ENCODE results near the gene INPP4B.

The INPP4B gene

DNA sequence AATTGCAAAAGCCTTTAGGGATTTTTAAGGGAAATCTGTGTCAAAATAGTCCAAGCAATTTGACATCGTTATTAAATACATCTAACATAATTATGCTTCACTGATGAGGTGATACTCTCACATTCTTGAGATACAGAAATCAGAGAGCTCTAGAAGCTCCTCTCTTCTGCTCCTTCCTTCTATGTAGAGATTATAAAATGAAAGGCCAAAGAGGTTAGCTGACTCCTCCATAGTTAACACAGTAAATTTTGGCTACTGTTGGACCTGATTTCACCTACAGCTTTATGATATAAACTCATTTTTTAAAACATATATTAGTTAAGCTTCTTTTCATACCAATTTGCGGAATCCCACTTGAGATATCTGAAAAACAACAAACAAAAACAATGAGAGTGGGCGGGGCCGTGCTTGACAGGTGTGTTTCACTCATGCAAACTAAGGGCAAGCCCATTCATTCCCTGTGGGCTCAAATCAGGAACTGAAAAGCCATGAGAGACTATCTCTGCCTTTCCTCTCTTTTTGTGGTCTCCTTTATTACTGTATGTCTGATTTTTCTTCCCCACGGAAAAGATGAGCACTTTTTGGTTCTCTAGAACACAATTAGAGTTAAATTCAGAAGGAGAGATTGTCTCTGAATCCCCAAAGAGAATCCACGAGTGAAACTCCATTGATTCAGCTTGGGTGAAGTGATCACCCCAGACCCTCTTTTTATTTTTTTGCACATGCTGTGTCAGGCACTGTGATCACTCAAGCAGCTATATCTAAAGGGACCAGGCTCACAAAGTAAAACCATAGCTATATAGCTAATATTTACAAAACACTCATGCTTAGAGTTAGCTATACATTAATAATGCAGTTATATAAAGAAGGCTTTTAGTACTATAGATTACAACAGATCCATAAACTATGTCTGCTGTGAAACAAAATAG lies 643.4 kb downstream of the INPP4B start:
- H3K27ac Mint-ChIP-seq, result no peak overlapping the region
- H3K27me3 Mint-ChIP-seq (ENCODE audit: low read depth), result no peaks in the 10 kb centered on the region
- H3K9me3 Mint-ChIP-seq, result no peaks in the 10 kb centered on the region
- H3K36me3 Mint-ChIP-seq (ENCODE audit: low read depth), result peaks cover 4% of the 10 kb centered on the region
- H3K4me1 Mint-ChIP-seq, result peaks cover 4% of the 10 kb centered on the region
- TF ChIP-seq, protein P1, sequence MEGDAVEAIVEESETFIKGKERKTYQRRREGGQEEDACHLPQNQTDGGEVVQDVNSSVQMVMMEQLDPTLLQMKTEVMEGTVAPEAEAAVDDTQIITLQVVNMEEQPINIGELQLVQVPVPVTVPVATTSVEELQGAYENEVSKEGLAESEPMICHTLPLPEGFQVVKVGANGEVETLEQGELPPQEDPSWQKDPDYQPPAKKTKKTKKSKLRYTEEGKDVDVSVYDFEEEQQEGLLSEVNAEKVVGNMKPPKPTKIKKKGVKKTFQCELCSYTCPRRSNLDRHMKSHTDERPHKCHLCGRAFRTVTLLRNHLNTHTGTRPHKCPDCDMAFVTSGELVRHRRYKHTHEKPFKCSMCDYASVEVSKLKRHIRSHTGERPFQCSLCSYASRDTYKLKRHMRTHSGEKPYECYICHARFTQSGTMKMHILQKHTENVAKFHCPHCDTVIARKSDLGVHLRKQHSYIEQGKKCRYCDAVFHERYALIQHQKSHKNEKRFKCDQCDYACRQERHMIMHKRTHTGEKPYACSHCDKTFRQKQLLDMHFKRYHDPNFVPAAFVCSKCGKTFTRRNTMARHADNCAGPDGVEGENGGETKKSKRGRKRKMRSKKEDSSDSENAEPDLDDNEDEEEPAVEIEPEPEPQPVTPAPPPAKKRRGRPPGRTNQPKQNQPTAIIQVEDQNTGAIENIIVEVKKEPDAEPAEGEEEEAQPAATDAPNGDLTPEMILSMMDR (IDR thresholded peaks at IDR 0.05; ENCODE audit: unreplicated experiment in 3 of 3), result no peak
- no peak overlapping the region for H3K4me3 Mint-ChIP-seq

DNA sequence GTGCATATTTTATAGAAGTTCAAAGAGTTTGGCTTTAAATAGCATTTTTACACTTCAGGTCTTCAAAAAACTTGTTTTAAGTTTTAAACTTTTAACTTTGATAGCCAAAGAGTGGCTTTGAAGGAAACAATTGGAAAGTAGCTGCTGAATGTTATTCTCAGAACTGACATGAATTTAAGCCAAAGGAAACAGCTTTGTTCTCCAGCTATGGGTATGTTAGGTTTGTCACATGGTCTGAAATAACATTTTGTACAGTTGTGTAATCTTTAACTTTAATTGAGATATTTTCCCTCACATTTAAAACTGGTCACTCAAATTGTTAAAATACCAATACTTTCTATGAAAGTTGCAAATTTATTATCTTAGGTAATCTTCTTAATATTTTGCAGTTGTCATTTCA lies 645.1 kb downstream of the INPP4B start:
- TF ChIP-seq, protein P1 (IDR thresholded peaks at IDR 0.05; ENCODE audit: unreplicated experiment in 3 of 3), result no peak
- H3K36me3 Mint-ChIP-seq (ENCODE audit: low read depth), result no peaks in the 10 kb centered on the region
- peaks cover 4% of the 10 kb centered on the region for H3K4me1 Mint-ChIP-seq
- no peaks in the 10 kb centered on the region for H3K27me3 Mint-ChIP-seq (ENCODE audit: low read depth)
- H3K4me3 Mint-ChIP-seq, result no peak overlapping the region
- H3K9me3 Mint-ChIP-seq, result no peaks in the 10 kb centered on the region
- no peak overlapping the region for H3K27ac Mint-ChIP-seq

DNA sequence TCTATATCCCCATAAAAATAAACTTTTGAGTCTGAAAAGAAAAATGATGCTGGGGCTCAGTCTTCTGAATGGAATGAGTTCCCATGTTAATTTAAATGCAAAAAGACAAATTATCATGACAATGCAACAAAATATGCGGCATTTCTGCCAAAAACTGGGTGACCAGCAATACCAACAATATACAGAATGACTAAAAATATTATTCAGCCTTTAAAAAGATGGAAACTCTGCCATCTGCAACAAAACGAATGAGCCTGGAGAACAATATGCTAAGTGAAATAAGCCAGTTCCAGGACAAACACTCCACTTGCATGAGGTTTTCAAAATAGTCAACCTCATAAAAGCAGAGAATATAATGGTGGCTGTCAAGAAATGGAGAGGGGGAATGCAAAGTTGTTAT lies 651.2 kb downstream of the INPP4B start:
- Mint-ChIP-seq H3K9me3 (no peaks in the 10 kb centered on the region), H3K4me1 (no peaks in the 10 kb centered on the region), H3K27me3 (ENCODE audit: low read depth) (no peaks in the 10 kb centered on the region), H3K4me3 (no peak overlapping the region), H3K36me3 (ENCODE audit: low read depth) (no peaks in the 10 kb centered on the region), H3K27ac (no peak overlapping the region)
- TF ChIP-seq, protein P1 (IDR thresholded peaks at IDR 0.05; ENCODE audit: unreplicated experiment in 3 of 3), result no peak

DNA sequence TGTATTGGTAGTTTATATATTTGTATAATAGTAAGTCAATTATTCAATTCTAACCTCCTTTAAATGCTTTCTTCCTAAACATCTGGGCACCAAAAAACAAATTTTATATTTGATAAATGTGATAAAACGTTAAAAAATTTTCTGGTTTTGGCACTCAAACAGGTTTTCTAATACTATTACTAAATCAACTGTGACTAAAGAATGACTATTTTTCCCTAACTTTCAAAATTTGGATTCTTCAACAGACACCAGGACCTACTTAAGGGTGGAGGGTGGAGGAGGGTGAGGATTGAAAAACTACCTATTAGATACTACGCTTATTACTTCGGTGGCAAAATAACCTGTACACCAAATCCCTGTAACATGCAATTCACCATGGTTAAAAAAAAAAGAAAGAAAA lies 654.2 kb downstream of the INPP4B start:
- Mint-ChIP-seq H3K4me1 (no peaks in the 10 kb centered on the region), H3K27me3 (ENCODE audit: low read depth) (no peaks in the 10 kb centered on the region), H3K27ac (no peak overlapping the region), H3K4me3 (no peak overlapping the region), H3K36me3 (ENCODE audit: low read depth) (no peaks in the 10 kb centered on the region), H3K9me3 (no peaks in the 10 kb centered on the region)
- TF ChIP-seq, protein P1 (IDR thresholded peaks at IDR 0.05; ENCODE audit: unreplicated experiment in 3 of 3), result no peak

DNA sequence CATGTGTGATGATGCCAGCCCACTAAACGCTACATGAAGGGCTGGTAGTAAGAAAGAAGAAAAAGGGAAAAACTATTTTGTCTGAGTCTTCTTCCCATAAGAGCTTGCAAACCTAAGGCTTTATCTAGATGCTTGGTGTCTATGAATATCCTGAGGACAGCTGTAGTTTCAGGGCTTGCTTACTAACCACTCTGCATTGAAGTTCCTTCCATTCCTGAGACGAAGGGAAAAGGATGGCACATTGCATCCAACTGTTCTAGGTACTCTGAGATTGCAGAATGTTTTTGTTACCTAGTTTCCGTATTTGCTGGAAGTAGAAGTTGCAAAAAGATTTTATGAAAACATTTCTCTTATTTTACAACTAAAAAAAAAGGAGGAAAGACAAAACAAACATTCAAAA lies 665.1 kb downstream of the INPP4B start:
- Mint-ChIP-seq H3K27ac (no peak overlapping the region), H3K27me3 (ENCODE audit: low read depth) (no peaks in the 10 kb centered on the region), H3K9me3 (no peaks in the 10 kb centered on the region), H3K4me1 (peaks cover 21% of the 10 kb centered on the region), H3K36me3 (ENCODE audit: low read depth) (peaks cover 4% of the 10 kb centered on the region), H3K4me3 (no peak overlapping the region)
- TF ChIP-seq, protein P1 (IDR thresholded peaks at IDR 0.05; ENCODE audit: unreplicated experiment in 3 of 3), result no peak

DNA sequence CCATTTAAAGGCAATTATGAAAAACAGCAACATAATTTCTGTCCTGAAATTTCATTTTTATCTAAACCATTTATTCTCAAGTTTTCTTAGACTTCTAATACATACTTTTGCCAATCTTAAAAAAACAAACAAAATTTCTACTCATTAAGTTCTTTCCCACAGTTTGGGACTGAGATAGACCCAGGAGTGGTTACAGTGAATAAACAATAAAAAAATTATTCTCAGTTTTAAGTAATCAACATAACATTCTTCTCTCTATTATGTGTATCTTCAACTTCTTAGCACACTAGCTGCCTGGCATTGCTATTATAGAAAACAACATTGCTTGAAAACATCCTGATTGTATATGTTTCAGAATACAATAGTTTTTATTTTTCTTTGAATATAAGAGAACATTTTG lies 676.9 kb downstream of the INPP4B start:
- Mint-ChIP-seq H3K27ac (no peak overlapping the region), H3K9me3 (no peaks in the 10 kb centered on the region), H3K4me3 (no peak overlapping the region), H3K36me3 (ENCODE audit: low read depth) (peaks cover 9% of the 10 kb centered on the region), H3K4me1 (no peaks in the 10 kb centered on the region), H3K27me3 (ENCODE audit: low read depth) (no peaks in the 10 kb centered on the region)
- TF ChIP-seq, protein P1 (IDR thresholded peaks at IDR 0.05; ENCODE audit: unreplicated experiment in 3 of 3), result no peak

All from nephron (organoid).